NCI-H446 treated with DMSO at 0.1 percent for 48 hours (cell line): ENCODE measurements around the gene PDE11A.
A peak's percentile ranks its signal among the peaks of the same experiment; 100 is the strongest.

Experiments
- DNase-seq: peaks from one replicate; lab custom pipeline; 2025; lab: John Stamatoyannopoulos, UW

PDE11A gene

GRCh38 chr2:177759443-177759842, 313.1 kb downstream of the PDE11A start:
- DNase-seq = no peak

GRCh38 chr2:177758591-177759371, 313.8 kb downstream of the PDE11A start:
- peak; percentile 44 for DNase-seq

- no peak for DNase-seq
These were observed 316.2 kb downstream of the PDE11A start for GRCh38 chr2:177756336-177756735.

- no peak for DNase-seq
These were observed 318.1 kb downstream of the PDE11A start for GRCh38 chr2:177754492-177754873.

GRCh38 chr2:177753682-177754491, 318.7 kb downstream of the PDE11A start:
- DNase-seq = peak; percentile 44

GRCh38 chr2:177748360-177748759, 324.2 kb downstream of the PDE11A start:
- DNase-seq = no peak

- DNase-seq = no peak
These were observed 325.2 kb downstream of the PDE11A start for GRCh38 chr2:177747384-177747783.

- DNase-seq = no peak
These were observed 326.2 kb downstream of the PDE11A start for GRCh38 chr2:177746358-177746757.

- no peak for DNase-seq
These were observed 327.0 kb downstream of the PDE11A start for GRCh38 chr2:177745531-177745930.

GRCh38 chr2:177742851-177743250, 329.7 kb downstream of the PDE11A start:
- DNase-seq = no peak

- DNase-seq = no peak
These were observed 330.7 kb downstream of the PDE11A start for GRCh38 chr2:177741866-177742265.

- no peak for DNase-seq
These were observed 331.9 kb downstream of the PDE11A start for GRCh38 chr2:177740700-177741099.

GRCh38 chr2:177738461-177739235, 333.9 kb downstream of the PDE11A start:
- DNase-seq = no peak

- DNase-seq = no peak
These were observed 337.2 kb downstream of the PDE11A start for GRCh38 chr2:177735318-177735803.

GRCh38 chr2:177733322-177733855, 339.2 kb downstream of the PDE11A start:
- no peak for DNase-seq

- DNase-seq = no peak
These were observed 341.2 kb downstream of the PDE11A start for GRCh38 chr2:177731384-177731783.

GRCh38 chr2:177730792-177731191, 341.8 kb downstream of the PDE11A start:
- no peak for DNase-seq

GRCh38 chr2:177730363-177730762, 342.2 kb downstream of the PDE11A start:
- no peak for DNase-seq

- DNase-seq = no peak
These were observed 343.7 kb downstream of the PDE11A start for GRCh38 chr2:177728920-177729319.

- no peak for DNase-seq
These were observed 344.2 kb downstream of the PDE11A start for GRCh38 chr2:177728399-177728765.

- no peak for DNase-seq
These were observed 344.8 kb downstream of the PDE11A start for GRCh38 chr2:177727577-177728398.
